Lower lobe of right lung (tissue), 2 donors: Measurements from ENCODE around the gene TMEM117. TPM values are rescaled to one million over a fixed set of nuclear protein-coding genes. Genes with fewer than 3 reads are reported as not detected.
A peak's percentile ranks its signal among the peaks of the same experiment; 100 is the strongest.

Experiments
- ATAC-seq, 2 donors: fragments of 200-7000 bp; cut with Tn5 transposase; one replicate each; pipeline ENCODE4 v1.9.1; 2020 to 2022; ENCODE audit warnings: mild to moderate bottlenecking in 2 of 2, moderate library complexity in 2 of 2
- DNase-seq: peaks from one replicate; pipeline ENCODE4 v3.0.0-alpha.2; 2020
- H3K27ac ChIP-seq: fragments of 200-600 bp; one replicate; pipeline ENCODE4 v1.8.0; 2022
- H3K27me3 ChIP-seq: fragments of 200-600 bp; one replicate; pipeline ENCODE4 v1.8.0; 2022; ENCODE audit warnings: low read depth
- H3K36me3 ChIP-seq: fragments of 200-600 bp; one replicate; pipeline ENCODE4 v1.8.0; 2022; ENCODE audit warnings: mild to moderate bottlenecking
- H3K4me1 ChIP-seq: fragments of 200-600 bp; one replicate; pipeline ENCODE4 v1.8.0; 2022
- H3K4me3 ChIP-seq: fragments of 200-600 bp; one replicate; pipeline ENCODE4 v1.8.0; 2022; ENCODE audit warnings: mild to moderate bottlenecking
- H3K9me3 ChIP-seq: fragments of 200-600 bp; one replicate; pipeline ENCODE4 v1.8.0; 2022
- intact Hi-C: fragments of 100-400 bp; cut with DNase I; formaldehyde crosslinking; loops from one replicate; pipeline ENCODE4 v1.11.0; 2022
- total RNA-seq: library from RNA; stranded (reverse); fragmentation: NEBNext Ultra II Directional; extraction: Animal tissue kit (Norgen Biotek cat#: 25700); gene quantifications from one replicate; pipeline ENCODE4 v1.2.1, GENCODE V29; 2021
- TF ChIP-seq, protein P1 (sequence below): fragments of 200-600 bp; IDR thresholded peaks from one replicate; pipeline ENCODE4 v1.8.0; 2022; ENCODE audit warnings: antibody characterized with exemption, mild to moderate bottlenecking
- donor health status: DM: no; HTN: yes; CAD: no; lungs with severe emphysema.

The TMEM117 gene
- total RNA-seq, 1 donor from 2014 or later = 4.5 TPM

DNA sequence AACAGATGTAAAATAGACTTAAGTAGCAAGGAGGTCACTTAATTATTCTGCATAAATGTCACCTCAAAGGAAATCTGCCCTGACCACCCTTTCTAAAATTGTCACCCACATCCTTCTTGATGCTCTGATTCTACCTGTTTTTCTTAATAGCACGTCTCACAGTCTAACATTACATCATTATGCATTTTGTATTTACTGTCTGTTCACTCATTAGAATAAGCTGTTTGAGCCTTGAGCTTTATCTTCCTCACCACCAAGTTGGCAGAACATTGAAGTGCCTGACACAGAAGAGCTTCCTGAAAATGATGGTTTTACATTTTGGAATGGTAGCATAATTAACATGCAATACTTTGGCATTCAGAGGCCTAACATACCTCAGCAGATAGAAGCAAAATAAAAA is 8.8 kb upstream of the TMEM117 start:
- TF ChIP-seq, protein P1, sequence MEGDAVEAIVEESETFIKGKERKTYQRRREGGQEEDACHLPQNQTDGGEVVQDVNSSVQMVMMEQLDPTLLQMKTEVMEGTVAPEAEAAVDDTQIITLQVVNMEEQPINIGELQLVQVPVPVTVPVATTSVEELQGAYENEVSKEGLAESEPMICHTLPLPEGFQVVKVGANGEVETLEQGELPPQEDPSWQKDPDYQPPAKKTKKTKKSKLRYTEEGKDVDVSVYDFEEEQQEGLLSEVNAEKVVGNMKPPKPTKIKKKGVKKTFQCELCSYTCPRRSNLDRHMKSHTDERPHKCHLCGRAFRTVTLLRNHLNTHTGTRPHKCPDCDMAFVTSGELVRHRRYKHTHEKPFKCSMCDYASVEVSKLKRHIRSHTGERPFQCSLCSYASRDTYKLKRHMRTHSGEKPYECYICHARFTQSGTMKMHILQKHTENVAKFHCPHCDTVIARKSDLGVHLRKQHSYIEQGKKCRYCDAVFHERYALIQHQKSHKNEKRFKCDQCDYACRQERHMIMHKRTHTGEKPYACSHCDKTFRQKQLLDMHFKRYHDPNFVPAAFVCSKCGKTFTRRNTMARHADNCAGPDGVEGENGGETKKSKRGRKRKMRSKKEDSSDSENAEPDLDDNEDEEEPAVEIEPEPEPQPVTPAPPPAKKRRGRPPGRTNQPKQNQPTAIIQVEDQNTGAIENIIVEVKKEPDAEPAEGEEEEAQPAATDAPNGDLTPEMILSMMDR = no peak
- Histone ChIP-seq H3K36me3 (no peaks in the 10 kb centered on the region), H3K4me3 (no peak overlapping the region), H3K27me3 (no peaks in the 10 kb centered on the region), H3K9me3 (no peaks in the 10 kb centered on the region), H3K27ac (no peak overlapping the region), H3K4me1 (peaks cover 6% of the 10 kb centered on the region)
- ATAC-seq (no peak), DNase-seq (no peak)
- intact Hi-C loops = no loop called here

DNA sequence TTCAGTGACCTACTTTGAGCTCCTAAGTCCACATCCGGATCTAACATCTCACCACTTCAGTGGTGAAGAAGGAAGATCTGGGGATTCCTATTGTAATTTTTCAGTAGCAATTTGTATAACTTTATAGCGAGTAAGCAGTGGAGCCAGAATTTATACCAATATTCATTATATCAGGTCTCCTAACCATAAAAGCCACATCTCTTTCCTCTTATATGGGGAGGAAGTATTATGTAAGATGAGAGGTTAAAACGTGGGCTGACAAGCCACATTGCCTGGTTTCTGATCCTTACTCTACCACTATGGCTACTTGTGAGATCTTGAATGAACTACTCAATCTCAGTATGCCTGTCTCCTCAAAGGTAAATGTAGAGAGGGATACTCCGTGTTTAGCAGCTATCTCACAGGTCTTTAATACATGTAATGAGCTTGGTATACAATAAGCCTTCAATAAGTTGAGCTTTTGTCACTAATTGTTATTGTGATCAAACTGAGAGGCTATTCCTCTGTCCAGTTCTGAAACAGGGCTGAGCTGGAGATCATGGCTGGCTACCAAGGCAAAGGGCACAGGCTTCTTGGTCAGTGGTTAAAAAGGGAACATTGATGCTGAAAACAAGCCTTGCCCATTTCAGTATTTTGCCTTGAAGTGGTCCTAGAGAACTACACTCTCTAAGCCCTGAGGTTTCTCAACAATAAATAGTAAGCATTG is 3.3 kb upstream of the TMEM117 start:
- Histone ChIP-seq H3K4me1 (peaks cover 22% of the 10 kb centered on the region), H3K4me3 (no peak overlapping the region), H3K27ac (no peak overlapping the region), H3K9me3 (no peaks in the 10 kb centered on the region), H3K27me3 (no peaks in the 10 kb centered on the region), H3K36me3 (no peaks in the 10 kb centered on the region)
- DNase-seq = no peak
- intact Hi-C loops = no loop called here
- TF ChIP-seq, protein P1 = no peak
- no peak for ATAC-seq

DNA sequence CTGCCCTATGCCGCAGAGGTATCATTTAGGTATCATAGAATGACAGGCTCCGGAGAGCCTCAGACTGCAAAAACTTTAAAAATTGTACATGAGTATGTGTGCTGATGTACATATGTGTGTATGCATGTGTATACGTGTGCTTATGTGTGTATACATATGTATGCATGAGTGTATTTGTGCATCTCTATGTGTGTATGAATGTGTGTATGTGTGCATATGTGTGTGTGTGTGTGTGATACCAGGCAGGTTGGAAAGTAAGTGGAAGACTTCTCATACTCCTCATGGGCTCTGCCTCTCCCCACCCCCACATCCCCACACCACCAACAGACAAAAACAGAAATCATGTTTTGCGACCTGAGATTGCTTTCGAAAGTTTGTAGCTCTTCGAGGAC is 621 bp upstream of the TMEM117 start:
- intact Hi-C loops = no loop called here
- DNase-seq = no peak
- H3K4me3 ChIP-seq = peak overlapping the region; percentile 70
- TF ChIP-seq, protein P1 = no peak
- H3K4me1 ChIP-seq = peaks cover 22% of the 10 kb centered on the region
- H3K27me3 ChIP-seq = no peaks in the 10 kb centered on the region
- peak overlapping the region; percentile 94 for H3K27ac ChIP-seq
- H3K36me3 ChIP-seq = no peaks in the 10 kb centered on the region
- no peaks in the 10 kb centered on the region for H3K9me3 ChIP-seq
- ATAC-seq = peak in 1 of 2 donors; percentile 2

DNA sequence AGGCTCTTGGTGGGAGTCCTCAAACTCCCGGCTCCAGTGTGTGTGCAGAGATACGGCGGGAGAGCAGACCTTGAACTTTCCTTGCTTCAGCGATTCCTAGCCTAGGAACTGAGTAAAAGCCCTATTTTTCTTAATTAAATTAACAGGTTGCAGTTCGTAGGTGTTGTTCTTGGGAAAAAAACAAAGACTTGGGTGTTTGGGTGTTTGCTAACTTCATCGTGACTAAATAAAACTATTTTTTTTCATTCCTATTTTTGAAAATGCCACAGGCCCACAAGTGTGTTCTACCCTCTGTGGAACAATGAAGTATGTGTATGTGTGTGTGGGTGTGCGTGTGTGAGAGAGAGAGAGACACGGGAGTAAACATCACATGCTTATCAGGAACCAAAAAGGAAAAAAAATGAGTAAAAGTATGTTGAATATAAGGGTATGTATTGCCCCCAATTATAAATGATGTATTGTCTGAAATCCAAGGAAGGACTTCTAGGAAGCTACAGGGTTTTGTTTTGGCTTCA is 651 bp downstream of the TMEM117 start:
- Histone ChIP-seq H3K27me3 (no peaks in the 10 kb centered on the region), H3K27ac (peak overlapping the region; percentile 94), H3K36me3 (no peaks in the 10 kb centered on the region), H3K4me1 (peaks cover 22% of the 10 kb centered on the region), H3K9me3 (no peaks in the 10 kb centered on the region), H3K4me3 (peak overlapping the region; percentile 70)
- DNase-seq = no peak
- intact Hi-C loops = no loop called here
- TF ChIP-seq, protein P1 = no peak
- ATAC-seq = peak; percentile 51 to 54

DNA sequence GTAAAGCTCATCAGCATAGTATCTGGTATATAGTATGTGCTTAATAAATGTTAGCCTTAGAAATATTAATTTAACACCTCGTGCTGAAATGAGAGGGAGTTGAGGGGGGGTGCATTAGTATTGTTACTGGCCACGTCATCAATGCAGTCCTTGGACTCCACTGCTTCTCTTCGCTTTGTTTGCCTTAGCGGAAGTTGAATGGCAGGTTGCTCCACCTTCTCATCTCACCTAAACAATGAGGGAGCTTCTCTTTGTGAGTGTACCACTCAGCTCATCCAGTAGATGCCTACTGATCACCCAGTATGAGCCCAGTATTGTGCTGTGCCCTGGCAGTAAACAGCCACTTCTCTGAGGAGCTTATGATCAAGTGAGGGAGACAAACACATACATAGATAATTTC is 4.5 kb downstream of the TMEM117 start:
- H3K36me3 ChIP-seq = no peaks in the 10 kb centered on the region

More for the DNA sequence above, 4.5 kb downstream of the TMEM117 start:
- DNase-seq (no peak), ATAC-seq (no peak)
- no peak overlapping the region for H3K27ac ChIP-seq
- intact Hi-C loops = no loop called here
- H3K4me1 ChIP-seq = peaks cover 12% of the 10 kb centered on the region
- no peaks in the 10 kb centered on the region for H3K27me3 ChIP-seq
- H3K4me3 ChIP-seq = no peak overlapping the region
- TF ChIP-seq, protein P1 = no peak
- H3K9me3 ChIP-seq = no peaks in the 10 kb centered on the region
